PFSK-1 (cell line): Measurements from ENCODE around the gene CASP9.

Source experiments
- POLR2AphosphoS5 ChIP-seq: IDR thresholded peaks from 2 replicates; pipeline ENCODE4 v1.6.1; 2012; ENCODE audit warnings: low read depth, mild to moderate bottlenecking, control low read depth, low read length, moderate library complexity
- SIN3A ChIP-seq: IDR thresholded peaks from 2 replicates; pipeline ENCODE4 v1.6.1; 2012; ENCODE audit warnings: mild to moderate bottlenecking, low read length, moderate library complexity, borderline replicate concordance; ENCODE audit not compliant: insufficient read depth

- TF ChIP-seq POLR2AphosphoS5, result no peak
- no peak for TF ChIP-seq SIN3A
These were observed 34.8 kb downstream of the CASP9 start for GRCh38 chr1:15489052-15489736.
